ENCODE measurements around the gene SUPT3H.
"Not testable (repeated sequence)": the region's sequence is repeated elsewhere in the genome, so short reads cannot be mapped to it uniquely, and the experiment has no call there.

Gene SUPT3H

GRCh38 chr6:45255434-45255833 is 122.3 kb downstream of the SUPT3H start:
- no peak for DNase-seq (ENCODE audit: low read depth)

DNA sequence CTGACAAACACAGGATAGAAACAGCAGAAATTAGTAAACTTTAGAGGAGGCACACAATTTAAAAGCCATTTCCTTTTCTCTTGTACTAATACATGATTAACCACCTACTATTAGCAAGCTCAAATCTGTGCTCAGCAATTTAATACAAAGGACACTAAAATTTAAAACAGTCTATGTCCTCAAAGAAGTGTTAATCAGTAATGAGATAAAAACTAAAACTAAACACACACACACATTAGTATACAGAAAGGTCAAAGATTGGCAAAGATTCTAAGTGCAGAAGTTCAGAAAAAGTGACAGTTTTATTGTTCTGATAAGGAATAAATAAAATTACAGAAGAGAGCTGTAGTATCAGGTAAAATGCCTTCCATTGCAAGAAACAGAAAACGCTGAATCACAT is 123.5 kb downstream of the SUPT3H start:
- no peak for DNase-seq (ENCODE audit: low read depth)

- DNase-seq (ENCODE audit: low read depth), result no peak
Observed at GRCh38 chr6:45253453-45253852, 124.3 kb downstream of the SUPT3H start.

- DNase-seq (ENCODE audit: low read depth), result no peak
Observed at GRCh38 chr6:45231660-45232059, 146.1 kb downstream of the SUPT3H start.

DNA sequence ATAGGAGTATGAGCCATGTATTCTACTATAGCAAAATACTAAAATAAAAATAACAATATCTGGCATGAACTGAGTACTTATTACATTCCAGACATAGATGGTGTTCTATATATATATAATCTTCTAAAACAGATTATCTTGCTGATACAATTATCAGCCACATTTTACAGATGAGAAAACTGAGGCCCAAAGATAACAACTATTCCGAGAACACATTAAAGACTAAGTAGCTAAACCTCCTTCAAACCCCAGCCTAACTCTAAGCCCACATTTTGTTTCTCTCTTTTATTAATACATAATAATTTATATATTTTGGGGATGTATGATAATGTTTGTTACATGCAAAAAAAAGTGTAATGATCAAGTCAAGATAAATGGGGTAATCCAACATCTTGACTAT is 148.3 kb downstream of the SUPT3H start:
- DNase-seq (ENCODE audit: low read depth), result no peak

DNA sequence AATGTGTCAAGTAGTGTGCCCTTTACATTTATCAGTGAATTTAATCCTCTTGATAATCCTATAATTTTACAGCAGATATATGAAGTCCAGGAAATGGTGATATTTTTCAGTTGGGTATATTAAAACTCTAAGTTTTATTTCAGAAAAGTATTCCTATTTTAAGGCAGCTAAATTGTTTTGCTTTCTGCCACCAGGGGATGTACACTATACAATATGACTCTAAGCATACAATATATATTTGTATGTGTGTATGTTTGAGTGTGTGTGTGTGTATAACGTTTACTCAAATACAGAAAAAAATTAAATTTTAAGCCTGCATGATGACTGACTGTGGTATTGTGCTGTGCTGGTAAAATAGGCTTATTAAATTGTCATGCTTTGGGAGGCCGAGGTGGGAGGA is 151.7 kb downstream of the SUPT3H start:
- no peak for DNase-seq (ENCODE audit: low read depth)

GRCh38 chr6:45222380-45222779 is 155.4 kb downstream of the SUPT3H start:
- no peak for DNase-seq (ENCODE audit: low read depth)

- no peak for DNase-seq (ENCODE audit: low read depth)
Observed at GRCh38 chr6:45215759-45216158, 162.0 kb downstream of the SUPT3H start.

DNA sequence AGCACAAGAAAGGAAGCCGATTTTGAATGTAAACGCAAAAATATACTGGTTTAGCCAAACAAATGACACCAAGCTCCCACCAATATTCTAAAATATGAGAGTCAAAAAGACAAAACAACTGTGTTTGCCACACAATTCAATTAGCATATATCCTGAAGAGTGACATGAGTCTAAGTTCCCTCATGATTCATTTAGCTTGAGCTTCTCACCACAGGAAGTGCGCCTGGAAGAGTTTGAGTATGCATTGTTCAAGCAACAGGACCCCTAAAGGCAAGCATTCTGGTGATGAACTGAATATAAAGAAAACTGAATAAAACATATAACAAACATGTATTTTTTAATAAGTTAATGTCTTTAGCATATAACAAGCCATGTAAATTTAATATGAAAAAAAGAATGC is 164.8 kb downstream of the SUPT3H start:
- no peak for DNase-seq (ENCODE audit: low read depth)

DNA sequence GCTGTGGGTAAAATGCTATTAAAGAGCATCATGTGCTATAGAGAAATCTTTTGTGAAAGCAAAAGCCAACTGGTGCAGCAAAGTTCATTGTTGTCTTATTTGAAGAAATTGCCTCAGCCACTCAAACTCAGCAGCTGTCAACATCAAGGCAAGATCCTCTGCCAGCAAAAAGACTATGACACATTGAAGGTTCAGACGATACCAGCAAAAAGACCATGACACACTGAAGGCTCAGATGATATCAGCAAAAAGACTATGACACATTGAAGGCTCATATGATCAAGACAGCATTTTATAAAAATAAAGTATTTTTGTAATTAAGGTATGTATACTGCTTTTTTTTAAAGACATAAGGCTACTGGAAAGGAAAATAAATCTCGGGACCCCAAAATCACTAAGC is 168.0 kb downstream of the SUPT3H start:
- no peak for DNase-seq (ENCODE audit: low read depth)

GRCh38 chr6:45206793-45207492 is 170.8 kb downstream of the SUPT3H start:
- DNase-seq (ENCODE audit: low read depth), result no peak

GRCh38 chr6:45201484-45201883 is 176.2 kb downstream of the SUPT3H start:
- no peak for DNase-seq (ENCODE audit: low read depth)

GRCh38 chr6:45200510-45200909 is 177.2 kb downstream of the SUPT3H start:
- no peak for DNase-seq (ENCODE audit: low read depth)

GRCh38 chr6:45199554-45199953 is 178.2 kb downstream of the SUPT3H start:
- DNase-seq (ENCODE audit: low read depth), result no peak

- DNase-seq (ENCODE audit: low read depth), result no peak
Observed at GRCh38 chr6:45196121-45196520, 181.6 kb downstream of the SUPT3H start.

- no peak for DNase-seq (ENCODE audit: low read depth)
Observed at GRCh38 chr6:45195137-45195536, 182.6 kb downstream of the SUPT3H start.

DNA sequence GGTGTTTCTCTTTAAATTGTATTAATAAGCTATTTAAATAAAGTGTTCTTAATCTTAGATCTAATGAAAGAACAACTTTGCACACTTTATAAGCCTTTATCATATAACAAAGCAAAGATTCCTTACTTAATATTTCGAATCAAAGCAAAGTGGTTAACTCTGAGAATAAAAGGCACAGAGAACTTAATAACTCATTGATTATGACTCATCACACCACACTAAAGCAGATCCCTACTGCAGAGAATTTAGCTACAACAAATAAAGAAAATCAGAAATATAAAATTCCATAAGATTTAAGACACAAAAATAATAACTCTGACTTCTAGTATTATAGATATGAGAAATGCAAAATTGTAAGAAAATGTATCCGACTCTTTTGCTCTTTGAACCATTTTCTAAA is 185.2 kb downstream of the SUPT3H start:
- no peak for DNase-seq (ENCODE audit: low read depth)

- no peak for DNase-seq (ENCODE audit: low read depth)
Observed at GRCh38 chr6:45191414-45191813, 186.3 kb downstream of the SUPT3H start.

DNA sequence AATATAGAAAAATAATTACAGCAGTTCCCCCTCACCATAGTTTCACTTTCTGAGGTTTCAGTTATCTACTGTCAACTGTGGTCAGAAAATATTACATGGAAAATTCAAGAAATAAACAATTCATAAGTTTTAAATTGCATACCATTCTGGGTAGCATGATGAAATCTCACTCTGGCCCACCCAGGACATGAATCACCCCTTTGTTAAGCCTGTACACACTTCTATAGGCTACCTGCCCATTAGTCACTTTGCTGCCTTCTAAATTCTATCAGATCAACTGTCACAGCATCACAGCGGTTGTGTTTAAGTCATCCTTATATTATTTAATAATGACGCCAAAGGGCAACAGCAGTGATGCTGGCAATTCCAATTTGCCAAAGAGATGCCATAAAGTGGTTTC is 189.9 kb downstream of the SUPT3H start:
- DNase-seq (ENCODE audit: low read depth), result peak; percentile 43

GRCh38 chr6:45185403-45186251 is 192.1 kb downstream of the SUPT3H start:
- DNase-seq (ENCODE audit: low read depth), result no peak

- DNase-seq (ENCODE audit: low read depth), result no peak
Observed at GRCh38 chr6:45184937-45185336, 192.8 kb downstream of the SUPT3H start.

DNA sequence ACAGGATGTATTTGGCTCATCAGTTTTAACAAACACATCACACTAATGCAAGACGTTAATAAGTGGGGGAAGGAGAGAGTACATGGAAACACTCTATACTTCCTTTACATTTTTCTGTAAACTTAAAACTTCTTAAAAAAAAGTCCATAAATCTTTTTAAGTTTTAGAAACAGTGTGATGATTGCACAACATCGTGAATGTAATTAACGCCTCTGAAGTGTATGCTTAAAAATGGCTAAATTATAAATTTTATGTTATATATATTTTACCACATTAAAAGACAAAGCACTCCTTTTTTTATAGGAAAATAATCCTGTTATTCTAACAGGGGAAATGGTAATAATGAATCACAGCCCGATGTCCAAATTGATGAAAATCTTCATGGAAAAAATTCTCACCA is 193.7 kb downstream of the SUPT3H start:
- no peak for DNase-seq (ENCODE audit: low read depth)

GRCh38 chr6:45176373-45176772 is 201.4 kb downstream of the SUPT3H start:
- DNase-seq (ENCODE audit: low read depth), result not testable (repeated sequence)

DNA sequence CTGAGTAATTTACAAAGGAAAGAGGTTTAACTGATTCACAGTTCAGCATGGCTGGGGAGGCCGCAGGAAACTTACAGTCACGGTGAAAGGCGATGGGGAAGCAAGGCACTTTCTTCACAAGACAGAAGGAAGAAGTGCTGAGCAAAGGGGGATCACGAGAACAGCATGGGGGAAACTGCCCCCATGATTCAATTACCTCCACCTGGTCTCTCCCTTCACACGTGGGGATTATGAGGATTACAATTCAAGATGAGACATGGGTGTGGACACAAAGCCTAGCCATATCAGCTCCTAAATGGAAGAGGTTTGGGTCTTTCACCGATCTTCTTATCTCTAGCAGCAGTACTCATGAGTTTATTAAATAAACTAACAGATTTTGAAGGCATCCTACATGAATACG is 202.5 kb downstream of the SUPT3H start:
- no peak for DNase-seq (ENCODE audit: low read depth)

All from HS-5 (cell line).